ENCODE results near the gene PANX3. TPM values are rescaled to one million over a fixed set of nuclear protein-coding genes. Genes with fewer than 3 reads are reported as not detected.

The PANX3 gene
- total RNA-seq, 2 experiments from 2014 or later, result not detected

DNA sequence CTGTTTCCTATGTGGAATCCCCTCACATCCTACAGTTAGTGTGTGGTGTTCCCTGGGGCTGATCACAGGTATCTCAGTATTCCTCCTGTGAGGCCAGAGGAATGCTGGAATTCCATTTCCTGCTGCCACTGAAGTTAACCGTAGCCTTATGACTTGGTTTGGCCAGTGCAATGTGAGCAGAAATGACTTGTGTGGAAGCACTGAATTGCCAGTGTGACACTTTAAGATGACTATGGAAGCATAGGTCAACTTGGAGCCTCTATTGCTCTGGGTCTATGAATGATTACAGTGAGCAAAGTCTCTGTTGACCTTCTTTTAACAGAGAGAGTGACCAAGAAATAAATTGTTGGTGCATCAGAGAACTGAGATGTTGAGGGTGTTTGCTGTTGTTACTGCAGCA is 28.0 kb downstream of the PANX3 start:
- Mint-ChIP-seq H3K27me3 (no peaks in the 10 kb centered on the region), H3K4me1 (ENCODE audit: low read depth) (no peaks in the 10 kb centered on the region), H3K4me3 (no peak overlapping the region), H3K27ac (no peak overlapping the region), H3K9me3 (no peaks in the 10 kb centered on the region), H3K36me3 (ENCODE audit: low read depth) (peaks cover 42% of the 10 kb centered on the region)
- intact Hi-C loops (cut with DNase I, micrococcal nuclease), result no loop called here
- ATAC-seq (ENCODE audit: poor library complexity) (no peak), DNase-seq (no peak)
- POLR2A ChIA-PET, result interaction anchor here (1.0 kb wide), 1 partner anchor 17 kb away, joined by 3 read pairs; no protein-coding TSS in a partner anchor
- Histone ChIP-seq H3K27ac (ENCODE audit: low read depth in 1 of 2, low read length in 2 of 2) (no peak overlapping the region), H3K4me1 (ENCODE audit: insufficient read depth, low read length) (no peaks in the 10 kb centered on the region), H3K9me3 (ENCODE audit: control insufficient read depth in 1 of 2, insufficient read depth in 1 of 2, low read length in 2 of 2) (no peaks in the 10 kb centered on the region), H3K4me3 (ENCODE audit: low read length) (no peak overlapping the region), H3K36me3 (ENCODE audit: insufficient read depth, low read length) (peaks cover 30% of the 10 kb centered on the region), H3K27me3 (ENCODE audit: control insufficient read depth in 1 of 2, insufficient read depth in 2 of 2, low read length in 2 of 2) (no peaks in the 10 kb centered on the region)
- CTCF ChIA-PET, result interaction anchor here (0.9 kb wide), 1 partner anchor 11 kb away, joined by 3 read pairs; no protein-coding TSS in a partner anchor
- TF ChIP-seq, protein P1, sequence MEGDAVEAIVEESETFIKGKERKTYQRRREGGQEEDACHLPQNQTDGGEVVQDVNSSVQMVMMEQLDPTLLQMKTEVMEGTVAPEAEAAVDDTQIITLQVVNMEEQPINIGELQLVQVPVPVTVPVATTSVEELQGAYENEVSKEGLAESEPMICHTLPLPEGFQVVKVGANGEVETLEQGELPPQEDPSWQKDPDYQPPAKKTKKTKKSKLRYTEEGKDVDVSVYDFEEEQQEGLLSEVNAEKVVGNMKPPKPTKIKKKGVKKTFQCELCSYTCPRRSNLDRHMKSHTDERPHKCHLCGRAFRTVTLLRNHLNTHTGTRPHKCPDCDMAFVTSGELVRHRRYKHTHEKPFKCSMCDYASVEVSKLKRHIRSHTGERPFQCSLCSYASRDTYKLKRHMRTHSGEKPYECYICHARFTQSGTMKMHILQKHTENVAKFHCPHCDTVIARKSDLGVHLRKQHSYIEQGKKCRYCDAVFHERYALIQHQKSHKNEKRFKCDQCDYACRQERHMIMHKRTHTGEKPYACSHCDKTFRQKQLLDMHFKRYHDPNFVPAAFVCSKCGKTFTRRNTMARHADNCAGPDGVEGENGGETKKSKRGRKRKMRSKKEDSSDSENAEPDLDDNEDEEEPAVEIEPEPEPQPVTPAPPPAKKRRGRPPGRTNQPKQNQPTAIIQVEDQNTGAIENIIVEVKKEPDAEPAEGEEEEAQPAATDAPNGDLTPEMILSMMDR (IDR thresholded peaks at IDR 0.05), result no peak

DNA sequence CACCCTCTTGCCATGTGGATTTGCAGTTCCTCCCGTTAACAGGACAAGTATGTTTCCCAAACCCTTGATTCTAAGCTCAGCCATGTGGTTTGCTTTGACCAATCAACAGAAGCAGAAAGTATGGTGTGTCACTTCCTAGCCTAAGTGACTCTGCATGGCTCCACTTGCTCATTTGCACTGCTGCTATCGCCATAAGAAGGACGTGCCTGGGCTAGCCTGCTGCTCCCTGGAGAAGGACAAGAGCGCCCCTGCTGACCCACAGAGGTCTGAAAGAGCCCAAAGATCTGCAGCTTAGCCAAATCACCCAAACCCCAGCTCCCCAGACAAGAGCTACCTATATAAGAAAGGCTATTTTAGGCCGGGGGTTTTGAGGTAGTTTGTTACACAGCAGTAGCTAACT is 29.4 kb downstream of the PANX3 start:
- H3K36me3 ChIP-seq (ENCODE audit: insufficient read depth, low read length), result peaks cover 26% of the 10 kb centered on the region
- H3K4me1 Mint-ChIP-seq (ENCODE audit: low read depth), result no peaks in the 10 kb centered on the region
- no peaks in the 10 kb centered on the region for H3K9me3 Mint-ChIP-seq
- intact Hi-C loops (cut with DNase I, micrococcal nuclease), result no loop called here
- H3K27ac ChIP-seq (ENCODE audit: low read depth in 1 of 2, low read length in 2 of 2), result no peak overlapping the region
- ATAC-seq (ENCODE audit: poor library complexity) (no peak), DNase-seq (no peak)
- no peak overlapping the region for H3K4me3 ChIP-seq (ENCODE audit: low read length)
- no peak overlapping the region for H3K4me3 Mint-ChIP-seq
- ChIA-PET POLR2A (interaction anchor here (0.7 kb wide), 1 partner anchor 18 kb away, joined by 3 read pairs; the partner anchor contains the start of gene TBRG1), CTCF (interaction anchor here (1.5 kb wide), 1 partner anchor 117 kb away, joined by 3 read pairs; no protein-coding TSS in a partner anchor)
- no peaks in the 10 kb centered on the region for H3K27me3 Mint-ChIP-seq
- H3K4me1 ChIP-seq (ENCODE audit: insufficient read depth, low read length), result peaks cover 3% of the 10 kb centered on the region
- H3K27me3 ChIP-seq (ENCODE audit: control insufficient read depth in 1 of 2, insufficient read depth in 2 of 2, low read length in 2 of 2), result no peaks in the 10 kb centered on the region
- TF ChIP-seq, protein P1 (IDR thresholded peaks at IDR 0.05), result no peak
- no peaks in the 10 kb centered on the region for H3K9me3 ChIP-seq (ENCODE audit: control insufficient read depth in 1 of 2, insufficient read depth in 1 of 2, low read length in 2 of 2)
- peaks cover 31% of the 10 kb centered on the region for H3K36me3 Mint-ChIP-seq (ENCODE audit: low read depth)
- no peak overlapping the region for H3K27ac Mint-ChIP-seq

DNA sequence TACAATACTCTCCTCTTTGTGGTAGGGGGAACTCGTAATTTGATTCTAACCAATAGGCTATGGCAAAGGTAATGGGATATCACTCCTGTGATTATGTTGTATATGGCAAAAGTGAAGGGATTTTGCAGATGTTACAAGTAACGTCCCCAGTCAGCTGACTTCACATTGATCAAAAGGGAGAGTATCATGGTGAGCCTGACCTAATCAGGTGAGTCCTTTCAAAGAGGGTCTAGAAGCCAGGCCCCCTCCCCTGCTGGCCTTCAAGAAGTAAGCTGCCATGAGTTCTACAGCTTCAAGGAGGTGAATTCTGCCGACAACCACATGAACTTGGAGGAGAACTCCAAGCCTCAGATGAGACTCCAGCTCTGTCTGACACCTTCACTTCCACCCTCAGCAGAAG is 31.4 kb downstream of the PANX3 start:
- Histone ChIP-seq H3K27ac (ENCODE audit: low read depth in 1 of 2, low read length in 2 of 2) (no peak overlapping the region), H3K36me3 (ENCODE audit: insufficient read depth, low read length) (peaks cover 14% of the 10 kb centered on the region), H3K27me3 (ENCODE audit: control insufficient read depth in 1 of 2, insufficient read depth in 2 of 2, low read length in 2 of 2) (no peaks in the 10 kb centered on the region), H3K9me3 (ENCODE audit: control insufficient read depth in 1 of 2, insufficient read depth in 1 of 2, low read length in 2 of 2) (no peaks in the 10 kb centered on the region), H3K4me3 (ENCODE audit: low read length) (no peak overlapping the region), H3K4me1 (ENCODE audit: insufficient read depth, low read length) (peaks cover 3% of the 10 kb centered on the region)
- intact Hi-C loops (cut with DNase I, micrococcal nuclease), result no loop called here
- Mint-ChIP-seq H3K27me3 (no peaks in the 10 kb centered on the region), H3K4me3 (no peak overlapping the region), H3K4me1 (ENCODE audit: low read depth) (no peaks in the 10 kb centered on the region), H3K27ac (no peak overlapping the region), H3K9me3 (no peaks in the 10 kb centered on the region), H3K36me3 (ENCODE audit: low read depth) (peaks cover 12% of the 10 kb centered on the region)
- ATAC-seq (ENCODE audit: poor library complexity), result no peak
- no peak for DNase-seq
- TF ChIP-seq, protein P1 (IDR thresholded peaks at IDR 0.05), result no peak
- CTCF ChIA-PET, result interaction anchor here (1.1 to 1.9 kb wide), 4 partner anchors 104 to 194 kb away, joined by 3 to 5 read pairs (median 4); no protein-coding TSS in a partner anchor
- POLR2A ChIA-PET, result no interaction called here

Data from CD4-positive, alpha-beta T cell (primary cell).